Measurements from ENCODE around the gene UBAC2. TPM values are rescaled to one million over a fixed set of nuclear protein-coding genes. Genes with fewer than 3 reads are reported as not detected.

Gene UBAC2
- total RNA-seq, 1 experiment from 2014 or later, result 45.8 TPM

DNA sequence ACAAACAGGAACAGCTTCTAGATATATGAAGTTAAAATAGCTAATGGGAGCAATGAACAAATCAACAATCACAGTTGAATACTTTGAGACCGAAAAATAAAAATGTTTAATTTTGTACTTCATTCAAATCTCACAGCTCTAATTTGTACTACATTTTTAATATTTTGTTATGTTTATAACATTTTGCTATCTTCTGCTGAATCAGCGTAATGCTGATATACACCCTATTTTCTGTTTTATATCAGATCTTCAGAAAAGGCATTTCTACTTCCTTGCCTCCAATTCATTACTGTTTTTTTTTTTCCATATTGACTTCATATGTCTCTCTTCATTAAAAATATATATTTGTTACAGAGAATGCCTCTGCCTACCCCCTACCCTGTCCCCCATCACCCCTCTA, 134.4 kb downstream of the UBAC2 start:
- no TSS peak for BruUV-seq (replicated peaks)
- no peak overlapping the region for H3K27ac ChIP-seq (ENCODE audit: low read depth, low read length, poor library complexity, severe bottlenecking)

DNA sequence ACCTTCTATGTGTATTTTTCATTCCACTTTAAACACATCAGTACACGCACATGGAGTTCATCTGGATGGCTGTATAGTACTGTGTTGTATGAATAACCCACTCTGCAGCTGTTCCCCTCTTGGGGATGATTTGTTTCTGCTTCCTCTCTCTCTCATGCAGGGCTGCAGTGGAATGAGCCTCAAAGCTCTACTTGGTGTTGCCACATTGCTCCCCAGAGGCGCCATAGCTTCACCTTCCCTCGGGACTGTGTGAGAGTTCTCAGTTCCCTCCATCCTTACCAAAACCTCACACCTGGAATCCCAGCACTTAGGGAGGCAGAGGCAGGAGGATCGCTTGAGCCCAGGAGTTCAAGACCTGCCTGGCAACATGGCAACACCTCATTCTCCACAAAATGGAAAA, 134.9 kb downstream of the UBAC2 start:
- H3K27me3 ChIP-seq (replicated peaks; ENCODE audit: insufficient read depth, low read depth, low read length, poor library complexity), result no peaks in the 10 kb centered on the region
- no peaks in the 10 kb centered on the region for H3K4me1 ChIP-seq (ENCODE audit: insufficient read depth, low read length, poor library complexity, severe bottlenecking)
- no peak overlapping the region for H3K27ac ChIP-seq (ENCODE audit: low read depth, low read length, poor library complexity, severe bottlenecking)
- H3K9me3 ChIP-seq (ENCODE audit: low read depth, low read length, poor library complexity, severe bottlenecking), result no peaks in the 10 kb centered on the region
- H3K4me3 ChIP-seq (ENCODE audit: low read depth, low read length, poor library complexity, severe bottlenecking), result no peak overlapping the region
- H3K36me3 ChIP-seq (ENCODE audit: insufficient read depth, low read length, poor library complexity, severe bottlenecking), result peaks cover 5% of the 10 kb centered on the region
- ChIA-PET POLR2A (ENCODE audit: low non-redundant PET) (no interaction called here), CTCF (no interaction called here)
- no peak for TF ChIP-seq EZH2 (IDR thresholded peaks at IDR 0.05; ENCODE audit: borderline replicate concordance, low read depth, low read length, poor library complexity, severe bottlenecking)
- TF ChIP-seq, protein P1, sequence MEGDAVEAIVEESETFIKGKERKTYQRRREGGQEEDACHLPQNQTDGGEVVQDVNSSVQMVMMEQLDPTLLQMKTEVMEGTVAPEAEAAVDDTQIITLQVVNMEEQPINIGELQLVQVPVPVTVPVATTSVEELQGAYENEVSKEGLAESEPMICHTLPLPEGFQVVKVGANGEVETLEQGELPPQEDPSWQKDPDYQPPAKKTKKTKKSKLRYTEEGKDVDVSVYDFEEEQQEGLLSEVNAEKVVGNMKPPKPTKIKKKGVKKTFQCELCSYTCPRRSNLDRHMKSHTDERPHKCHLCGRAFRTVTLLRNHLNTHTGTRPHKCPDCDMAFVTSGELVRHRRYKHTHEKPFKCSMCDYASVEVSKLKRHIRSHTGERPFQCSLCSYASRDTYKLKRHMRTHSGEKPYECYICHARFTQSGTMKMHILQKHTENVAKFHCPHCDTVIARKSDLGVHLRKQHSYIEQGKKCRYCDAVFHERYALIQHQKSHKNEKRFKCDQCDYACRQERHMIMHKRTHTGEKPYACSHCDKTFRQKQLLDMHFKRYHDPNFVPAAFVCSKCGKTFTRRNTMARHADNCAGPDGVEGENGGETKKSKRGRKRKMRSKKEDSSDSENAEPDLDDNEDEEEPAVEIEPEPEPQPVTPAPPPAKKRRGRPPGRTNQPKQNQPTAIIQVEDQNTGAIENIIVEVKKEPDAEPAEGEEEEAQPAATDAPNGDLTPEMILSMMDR (conservative IDR thresholded peaks at IDR 0.05; ENCODE audit: low read depth, low read length), result no peak
- DNase-seq (ENCODE audit: low spot score), result no peak
- intact Hi-C loops (cut with micrococcal nuclease; ENCODE audit: unreplicated experiment), result no loop called here
- BruUV-seq (replicated peaks), result no TSS peak

More for the DNA sequence above, 134.4 kb downstream of the UBAC2 start:
- ChIA-PET POLR2A (ENCODE audit: low non-redundant PET) (no interaction called here), CTCF (no interaction called here)
- DNase-seq (ENCODE audit: low spot score), result no peak
- no peaks in the 10 kb centered on the region for H3K4me1 ChIP-seq (ENCODE audit: insufficient read depth, low read length, poor library complexity, severe bottlenecking)
- TF ChIP-seq EZH2 (IDR thresholded peaks at IDR 0.05; ENCODE audit: borderline replicate concordance, low read depth, low read length, poor library complexity, severe bottlenecking), result no peak
- TF ChIP-seq, protein P1 (conservative IDR thresholded peaks at IDR 0.05; ENCODE audit: low read depth, low read length), result no peak
- peaks cover 2% of the 10 kb centered on the region for H3K36me3 ChIP-seq (ENCODE audit: insufficient read depth, low read length, poor library complexity, severe bottlenecking)
- no peaks in the 10 kb centered on the region for H3K27me3 ChIP-seq (replicated peaks; ENCODE audit: insufficient read depth, low read depth, low read length, poor library complexity)
- H3K4me3 ChIP-seq (ENCODE audit: low read depth, low read length, poor library complexity, severe bottlenecking), result no peak overlapping the region
- intact Hi-C loops (cut with micrococcal nuclease; ENCODE audit: unreplicated experiment), result no loop called here
- H3K9me3 ChIP-seq (ENCODE audit: low read depth, low read length, poor library complexity, severe bottlenecking), result no peaks in the 10 kb centered on the region

DNA sequence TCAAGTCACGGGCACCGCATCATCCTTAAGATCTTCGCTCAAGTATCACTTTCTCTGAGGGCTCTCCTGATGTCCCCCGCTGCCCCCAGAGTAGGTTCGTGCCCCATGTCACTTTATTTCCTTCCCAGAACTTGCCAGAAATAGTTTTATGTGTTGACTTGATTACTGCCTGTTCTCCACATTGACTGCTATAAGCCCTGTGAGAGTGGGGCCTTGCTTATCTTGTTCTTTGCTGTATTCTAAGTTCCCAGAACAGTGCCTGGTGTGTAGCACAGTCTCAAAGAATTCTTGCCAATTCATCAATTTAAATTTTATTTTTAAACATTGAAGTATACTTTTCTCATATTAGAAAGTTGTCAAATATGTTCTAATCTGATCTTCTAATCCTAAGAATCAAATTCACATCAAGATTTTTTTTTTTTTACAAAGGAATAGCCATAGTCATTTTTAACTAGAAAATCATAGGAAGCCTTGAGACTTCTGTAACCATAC, 138.6 kb downstream of the UBAC2 start:
- no TSS peak for BruUV-seq (replicated peaks)
- Histone ChIP-seq H3K9me3 (ENCODE audit: low read depth, low read length, poor library complexity, severe bottlenecking) (no peaks in the 10 kb centered on the region), H3K4me3 (ENCODE audit: low read depth, low read length, poor library complexity, severe bottlenecking) (no peak overlapping the region), H3K4me1 (ENCODE audit: insufficient read depth, low read length, poor library complexity, severe bottlenecking) (no peaks in the 10 kb centered on the region), H3K27ac (ENCODE audit: low read depth, low read length, poor library complexity, severe bottlenecking) (no peak overlapping the region), H3K27me3 (replicated peaks; ENCODE audit: insufficient read depth, low read depth, low read length, poor library complexity) (no peaks in the 10 kb centered on the region), H3K36me3 (ENCODE audit: insufficient read depth, low read length, poor library complexity, severe bottlenecking) (peaks cover 8% of the 10 kb centered on the region)
- TF ChIP-seq EZH2 (IDR thresholded peaks at IDR 0.05; ENCODE audit: borderline replicate concordance, low read depth, low read length, poor library complexity, severe bottlenecking), result no peak
- TF ChIP-seq, protein P1 (conservative IDR thresholded peaks at IDR 0.05; ENCODE audit: low read depth, low read length), result no peak
- no peak for DNase-seq (ENCODE audit: low spot score)
- CTCF ChIA-PET, result no interaction called here
- POLR2A ChIA-PET (ENCODE audit: low non-redundant PET), result no interaction called here
- intact Hi-C loops (cut with micrococcal nuclease; ENCODE audit: unreplicated experiment), result no loop called here
